Activated T-cell treated with anti-CD3 and anti-CD28 coated beads, Interleukin-2, amount 50 U/mL, for 1 hour (primary cell): ENCODE data around the gene RBAK.
"Not testable (repeated sequence)": the region's sequence is repeated elsewhere in the genome, so short reads cannot be mapped to it uniquely, and the experiment has no call there.

Experiments used
- DNase-seq: peaks from one replicate; pipeline ENCODE4 v3.0.0-alpha.2; 2020

Gene RBAK

DNA sequence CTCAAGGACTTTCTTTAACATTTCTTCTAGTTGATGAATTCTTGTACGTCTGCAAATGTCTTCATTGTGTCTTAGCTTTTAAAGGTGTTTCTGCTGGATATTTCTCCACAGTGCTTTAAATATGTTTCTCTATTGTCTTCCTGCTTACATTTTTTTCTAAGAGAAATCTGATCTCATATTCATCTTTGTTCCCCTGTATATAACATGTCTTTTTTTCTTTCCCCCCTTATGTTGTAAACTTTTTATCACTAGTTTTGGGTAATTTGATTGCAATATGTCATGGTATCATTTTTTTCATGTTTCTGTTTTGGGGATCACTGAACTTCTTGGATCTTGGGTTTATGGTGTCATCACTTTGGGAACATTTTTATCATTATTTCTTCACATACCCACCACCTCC, 7.5 kb downstream of the RBAK start:
- DNase-seq: no peak

DNA sequence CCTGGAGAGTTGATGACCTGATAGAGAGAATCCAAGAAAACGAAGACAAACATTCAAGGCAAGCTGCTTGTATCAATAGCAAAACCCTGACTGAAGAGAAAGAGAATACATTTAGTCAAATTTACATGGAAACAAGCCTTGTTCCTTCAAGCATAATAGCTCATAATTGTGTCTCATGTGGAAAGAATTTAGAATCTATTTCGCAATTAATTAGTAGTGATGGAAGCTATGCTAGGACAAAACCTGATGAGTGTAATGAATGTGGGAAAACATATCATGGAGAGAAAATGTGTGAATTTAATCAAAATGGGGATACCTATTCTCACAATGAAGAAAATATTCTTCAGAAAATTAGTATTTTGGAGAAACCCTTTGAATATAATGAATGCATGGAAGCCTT, 18.0 kb downstream of the RBAK start:
- DNase-seq: no peak

- no peak for DNase-seq
Measured at GRCh38 chr7:5064391-5065106, 18.9 kb downstream of the RBAK start.

- no peak for DNase-seq
Measured at GRCh38 chr7:5065107-5065407, 19.4 kb downstream of the RBAK start.

- DNase-seq: no peak
Measured at GRCh38 chr7:5068521-5068920, 22.9 kb downstream of the RBAK start.

DNA sequence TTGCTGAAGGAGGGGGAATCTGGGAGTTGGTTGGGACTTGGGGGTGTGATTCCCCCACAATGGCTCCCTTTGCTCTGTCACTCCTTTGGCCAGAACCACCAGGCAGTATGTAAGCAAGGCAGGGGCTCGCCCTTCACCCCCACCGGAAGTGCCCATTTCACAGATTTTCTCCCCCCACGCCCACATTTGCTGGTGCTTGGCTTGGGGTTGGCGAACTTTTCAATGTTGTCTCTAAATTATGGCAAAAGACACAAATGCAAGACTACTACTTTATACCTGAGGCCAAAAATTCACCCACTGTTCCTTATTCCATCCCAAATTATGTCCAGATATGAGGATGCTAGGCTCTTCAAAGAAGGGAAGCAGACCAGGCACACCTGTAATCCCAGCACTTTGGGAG, 24.5 kb downstream of the RBAK start:
- no peak for DNase-seq

DNA sequence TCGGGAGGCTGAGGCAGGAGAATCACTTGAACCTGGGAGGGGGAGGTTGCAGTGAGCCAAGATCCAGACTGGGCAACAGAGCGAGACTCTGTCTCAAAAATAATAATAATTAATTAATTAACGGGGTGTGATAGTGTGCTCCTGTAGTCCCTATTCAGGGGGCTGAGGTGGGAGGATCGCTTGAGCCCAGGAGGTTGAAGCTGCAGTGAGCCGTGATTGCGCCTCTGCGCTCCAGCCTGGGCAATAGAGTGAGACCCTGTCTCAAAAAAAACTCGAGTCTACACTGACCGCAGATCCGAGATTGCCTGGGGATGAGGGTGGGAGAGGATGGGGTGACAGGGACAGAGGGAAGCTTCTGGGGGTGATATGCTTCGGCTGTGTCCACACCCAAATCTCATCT, 29.5 kb downstream of the RBAK start:
- DNase-seq: not testable (repeated sequence)

GRCh38 chr7:5077740-5078139, 32.1 kb downstream of the RBAK start:
- no peak for DNase-seq

- no peak for DNase-seq
Measured at GRCh38 chr7:5082806-5083205, 37.1 kb downstream of the RBAK start.

GRCh38 chr7:5083311-5083711, 37.7 kb downstream of the RBAK start:
- no peak for DNase-seq

DNA sequence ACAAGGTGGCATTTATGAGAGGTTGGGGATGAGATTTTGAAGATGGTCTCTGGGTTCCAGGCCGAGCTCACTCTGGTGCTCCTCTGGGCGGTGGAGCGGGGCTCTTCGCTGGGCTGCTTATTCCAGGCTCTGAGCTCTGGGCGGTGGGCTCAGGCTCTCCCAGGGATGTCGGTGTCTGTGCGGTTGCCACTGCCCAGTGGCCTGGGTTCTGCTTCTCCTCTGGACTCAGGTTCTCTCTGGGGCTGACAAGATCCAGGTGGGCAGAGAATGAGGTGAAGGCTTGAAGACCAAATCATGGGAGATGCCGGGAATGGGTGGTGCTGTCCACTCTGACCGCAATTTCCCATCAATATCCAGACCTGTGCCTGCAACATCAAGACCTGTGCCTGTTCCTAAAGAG, 40.6 kb downstream of the RBAK start:
- DNase-seq: no peak

- DNase-seq: not testable (repeated sequence)
Measured at GRCh38 chr7:5088228-5088833, 42.7 kb downstream of the RBAK start.

- no peak for DNase-seq
Measured at GRCh38 chr7:5088906-5089305, 43.2 kb downstream of the RBAK start.

DNA sequence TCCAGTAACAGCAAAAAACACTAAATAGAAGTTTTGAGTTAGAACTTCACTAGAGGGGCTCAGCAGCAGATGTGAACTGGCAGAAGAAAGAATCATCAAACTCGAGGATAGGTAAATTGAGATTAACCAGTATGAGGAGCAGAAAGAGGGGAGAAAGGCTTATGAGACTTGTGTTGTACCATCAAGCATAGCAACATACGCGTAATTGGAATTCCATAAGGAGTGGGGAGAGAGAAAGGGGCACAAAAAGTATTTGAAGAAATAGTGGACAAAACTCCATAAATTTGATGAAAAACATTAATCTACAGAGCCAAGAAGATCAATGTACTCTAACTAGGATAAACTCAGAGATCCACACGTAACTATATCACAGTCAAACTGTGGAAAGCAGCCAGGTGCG, 48.3 kb downstream of the RBAK start:
- no peak for DNase-seq

DNA sequence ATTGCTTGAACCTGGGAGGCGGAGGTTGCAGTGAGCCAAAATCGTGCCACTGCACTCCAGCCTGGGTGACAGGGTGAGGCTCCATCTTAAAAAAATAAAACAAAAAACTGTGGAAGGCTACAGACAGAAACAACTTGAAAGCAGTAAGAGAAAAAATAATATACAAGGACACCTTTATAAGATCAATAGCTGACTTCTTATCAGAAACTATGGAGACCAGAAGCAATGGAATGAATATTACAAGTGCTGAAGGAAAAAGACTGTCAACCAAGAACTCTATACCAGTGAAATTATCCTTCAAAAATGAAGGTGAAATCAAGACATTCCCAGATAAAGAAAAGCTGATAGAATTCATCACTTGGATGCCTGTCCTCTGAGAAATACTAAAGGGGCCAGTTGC, 49.0 kb downstream of the RBAK start:
- no peak for DNase-seq

GRCh38 chr7:5116359-5116758, 70.7 kb downstream of the RBAK start:
- no peak for DNase-seq

- DNase-seq: no peak
Measured at GRCh38 chr7:5117095-5117970, 71.7 kb downstream of the RBAK start.
